Measurements from ENCODE around the gene POLR2B. TPM values are rescaled to one million over a fixed set of nuclear protein-coding genes. Genes with fewer than 3 reads are reported as not detected.

Gene POLR2B
- total and polyA plus RNA-seq, 2 of the 8 experiments (the other 6 are each of a cell fraction or from before 2014, with no cell fraction given) = 59.3 to 115 TPM

GRCh38 chr4:57073559-57073958 lies 94.9 kb downstream of the POLR2B start:
- CTCF ChIA-PET (ENCODE audit: partially characterized antibody) = interaction anchor here (0.7 to 3.3 kb wide), 5 partner anchors 15 to 354 kb away, joined by 3 to 17 read pairs (median 3); no protein-coding TSS in a partner anchor
- H3K79me2 ChIP-seq (ENCODE audit: control insufficient read depth in 1 of 2, insufficient read depth in 2 of 2, low read length in 2 of 2) = no peaks in the 10 kb centered on the region
- H3K27ac ChIP-seq (ENCODE audit: low read depth, low read length) = no peak overlapping the region
- no peak for TF ChIP-seq SIRT6 (IDR thresholded peaks at IDR 0.05; ENCODE audit: low read length)
- TF ChIP-seq MAX (IDR thresholded peaks at IDR 0.05) = no peak
- no peak for TF ChIP-seq FOSL1 (IDR thresholded peaks at IDR 0.05; ENCODE audit: insufficient read depth, low read depth, low read length)
- no peak for TF ChIP-seq JUN (IDR thresholded peaks at IDR 0.05; ENCODE audit: low read depth, low read length)
- TF ChIP-seq CEBPB (IDR thresholded peaks at IDR 0.05; ENCODE audit: low read depth, low read length) = no peak
- TF ChIP-seq JUND (IDR thresholded peaks at IDR 0.05; ENCODE audit: low read length) = no peak
- TF ChIP-seq ASH2L (IDR thresholded peaks at IDR 0.05; ENCODE audit: low read length) = no peak
- TF ChIP-seq RFX5 (IDR thresholded peaks at IDR 0.05; ENCODE audit: borderline replicate concordance, low read depth, low read length) = no peak
- TF ChIP-seq CHD1 (IDR thresholded peaks at IDR 0.05; ENCODE audit: low read depth, low read length) = no peak
- no peak for TF ChIP-seq TEAD4 (IDR thresholded peaks at IDR 0.05; ENCODE audit: low read depth, low read length)
- TF ChIP-seq TCF12 (IDR thresholded peaks at IDR 0.05; ENCODE audit: low read depth, low read length) = no peak
- no peak for TF ChIP-seq ATF2 (IDR thresholded peaks at IDR 0.05; ENCODE audit: low read length)
- TF ChIP-seq CBX8 (IDR thresholded peaks at IDR 0.05; ENCODE audit: borderline replicate concordance, low read depth, low read length) = no peak
- no peak for TF ChIP-seq EZH2 (IDR thresholded peaks at IDR 0.05; ENCODE audit: low read depth, low read length, severe bottlenecking)

More at GRCh38 chr4:57073559-57073958, 94.9 kb downstream of the POLR2B start:
- Histone ChIP-seq H3K23me2 (ENCODE audit: low read depth, low read length) (no peaks in the 10 kb centered on the region), H2BK120ac (replicated peaks; ENCODE audit: low read depth, low read length) (no peak overlapping the region), H3K14ac (ENCODE audit: insufficient read length) (no peak overlapping the region), H3K4me3 (ENCODE audit: extremely low read depth in 1 of 4, insufficient read depth in 2 of 4, low read depth in 3 of 4, low read length in 4 of 4) (no peak overlapping the region), H3K9ac (replicated peaks in 1 of 4; ENCODE audit: extremely low read depth in 1 of 4, low read depth in 3 of 4, low read length in 3 of 4) (no peak overlapping the region), H4K20me1 (replicated peaks in 1 of 2; ENCODE audit: control insufficient read depth in 1 of 2, insufficient read depth in 2 of 2, low read length in 2 of 2) (no peaks in the 10 kb centered on the region), H3K4ac (replicated peaks; ENCODE audit: insufficient read length, low read depth, low read length) (no peak overlapping the region), H3K27me3 (replicated peaks in 1 of 4; ENCODE audit: control insufficient read depth in 3 of 4, extremely low read depth in 1 of 4, insufficient read depth in 3 of 4, low read length in 3 of 4) (no peaks in the 10 kb centered on the region), H3K36me3 (ENCODE audit: control insufficient read depth in 2 of 4, insufficient read depth in 4 of 4, low read length in 3 of 4) (no peaks in the 10 kb centered on the region), H3K9me3 (ENCODE audit: insufficient read depth in 2 of 2, low read depth in 1 of 2, low read length in 1 of 2) (no peaks in the 10 kb centered on the region), H3K23ac (ENCODE audit: insufficient read length) (no peak overlapping the region), H3K79me1 (ENCODE audit: low read depth, low read length) (no peaks in the 10 kb centered on the region), H3K4me1 (replicated peaks in 1 of 4; ENCODE audit: control insufficient read depth in 3 of 4, insufficient read depth in 4 of 4, low read length in 3 of 4) (peaks cover 0 to 5% (median 0%) of the 10 kb centered on the region in 4 experiments; a peak in 2 of 7 replicates), H3K18ac (ENCODE audit: extremely low read depth, low read length) (no peak overlapping the region), H2BK12ac (ENCODE audit: low read depth, low read length) (no peak overlapping the region), H4K8ac (ENCODE audit: extremely low read depth, insufficient read depth, low read length) (no peak overlapping the region), H4K91ac (replicated peaks; ENCODE audit: insufficient read length, low read length) (no peak overlapping the region), H3K56ac (replicated peaks; ENCODE audit: insufficient read length, low read depth, low read length) (no peak overlapping the region), H2BK15ac (ENCODE audit: low read length) (no peak overlapping the region), H4K5ac (ENCODE audit: insufficient read length, low read depth, low read length) (no peak overlapping the region), H3K4me2 (ENCODE audit: insufficient read depth in 1 of 2, low read depth in 2 of 2, low read length in 2 of 2) (no peak overlapping the region), H2BK20ac (ENCODE audit: low read length) (no peak overlapping the region), H2AFZ (ENCODE audit: low read length) (no peak overlapping the region; the same call in 1 of the 2 replicates), H2BK5ac (ENCODE audit: low read depth, low read length) (no peak overlapping the region), H2AK5ac (ENCODE audit: low read depth, low read length) (no peak overlapping the region)
- POLR2A ChIA-PET (ENCODE audit: partially characterized antibody) = no interaction called here
- DNase-seq (ENCODE audit: low read depth in 1 of 2, low spot score in 2 of 2) = no peak
- WGBS, 2 experiments (ENCODE audit: extremely low coverage in 1 of 2, insufficient coverage in 1 of 2, insufficient read length in 1 of 2, insufficient replicate concordance in 2 of 2, low coverage in 1 of 2, low lambda C conversion rate in 2 of 2, missing lambda C conversion rate in 1 of 2) = 82% methylated on average over 5 of the region's 5 CpGs; no CpG with 5 or more reads in 1 of the 2 experiments
- FAIRE-seq = no peak
